Pancreas (tissue), 10 donors: ENCODE results near the gene HELZ. TPM values are rescaled to one million over a fixed set of nuclear protein-coding genes. Genes with fewer than 3 reads are reported as not detected.
"Not testable (repeated sequence)": the region's sequence is repeated elsewhere in the genome, so short reads cannot be mapped to it uniquely, and the experiment has no call there.

Source experiments
- ATAC-seq, 4 donors: fragments of 200-7000 bp; cut with Tn5 transposase; one replicate each; pipeline versions ENCODE4 v1.8.0 to v1.9.1; 2020; ENCODE audit warnings: mild to moderate bottlenecking in 4 of 4, moderate library complexity in 4 of 4
- DNase-seq, 6 donors: peaks; one replicate each; pipeline ENCODE4 v3.0.0-alpha.2; 2020
- FAIRE-seq: peaks from 2 replicates; lab custom pipeline; 2012; peaks lifted over from hg19 to GRCh38; lab: Jason Lieb, UNC
- H3K27ac ChIP-seq, 4 donors: fragments of 200-600 bp; sonication (generic); 1 replicate in 3 of 4; 2 replicates in 1 of 4; pipeline versions ENCODE4 v1.5.0 to v1.8.0; 2020
- H3K27me3 ChIP-seq, 4 donors: fragments of 200-600 bp; one replicate each; pipeline ENCODE4 v1.8.0; 2021
- H3K36me3 ChIP-seq, 3 donors: fragments of 200-600 bp; sonication (generic) in 1 of 3; one replicate each; pipeline versions ENCODE4 v1.5.0 to v1.8.0; 2020 to 2021
- H3K4me1 ChIP-seq, 3 donors: fragments of 200-600 bp; one replicate each; pipeline ENCODE4 v1.8.0; 2021
- H3K4me3 ChIP-seq, 4 donors: fragments of 200-600 bp; sonication (generic) in 2 of 4; one replicate each; pipeline versions ENCODE4 v1.5.0 to v1.8.0; 2020 to 2021
- H3K9me3 ChIP-seq, 4 donors: fragments of 200-600 bp; one replicate each; pipeline ENCODE4 v1.8.0; 2021
- WGBS, 2 donors: extraction: QIAGEN DNeasy Blood & Tissue Kit; methylation state at CpG; one replicate each; pipeline ENCODE4 v1.1.7; 2013; 5-methylcytosine and 5-hydroxymethylcytosine counted together
- intact Hi-C, 3 donors: fragments of 100-400 bp; cut with DNase I; formaldehyde crosslinking; loops; one replicate each; pipeline versions ENCODE4 v1.11.1 to v1.14.2; 2022
- polyA plus RNA-seq, 2 donors: library from polyadenylated mRNA; stranded (reverse); fragments of 200-250 nt; gene quantifications; one replicate each; pipeline ENCODE4 v1.2.3, GENCODE V29; 2013
- total RNA-seq, 6 donors: library from RNA; stranded (reverse); fragmentation: NEBNext Ultra II Directional in 4 of 6; extraction: Animal tissue kit (Norgen Biotek cat#: 25700) in 4 of 6; gene quantifications; one replicate each; pipeline versions ENCODE4 v1.2.1 to v1.2.4, GENCODE V29; 2021 to 2023
- TF ChIP-seq, protein P1 (sequence below), 4 donors: fragments of 200-600 bp; sonication (generic) in 3 of 4; IDR thresholded peaks; one replicate each; pipeline versions ENCODE4 v1.5.0 to v1.8.0; 2021; ENCODE audit warnings: antibody characterized with exemption in 4 of 4
- donor health status: healthy with polysubstance abuse.
- donor health status: DM: no; HTN: no; CAD: no; lungs with moderate emphysema.
- donor health status: DM: no; HTN: no; CAD: no.
- donor health status: control.
- donor health status: control.
- donor health status: Bipolar disorder and iron deficiency.
- donor health status: DM: yes; HTN: yes; CAD: no.
- donor health status: DM: no; HTN: no; CAD: no.
- donor health status: DM: no; HTN: no; CAD: no.
- donor health status: DM: yes; HTN: yes; CAD: no.

The HELZ gene
- total and polyA plus RNA-seq, 8 donors, result 4.1 to 36.6 (median 23.9) TPM

DNA sequence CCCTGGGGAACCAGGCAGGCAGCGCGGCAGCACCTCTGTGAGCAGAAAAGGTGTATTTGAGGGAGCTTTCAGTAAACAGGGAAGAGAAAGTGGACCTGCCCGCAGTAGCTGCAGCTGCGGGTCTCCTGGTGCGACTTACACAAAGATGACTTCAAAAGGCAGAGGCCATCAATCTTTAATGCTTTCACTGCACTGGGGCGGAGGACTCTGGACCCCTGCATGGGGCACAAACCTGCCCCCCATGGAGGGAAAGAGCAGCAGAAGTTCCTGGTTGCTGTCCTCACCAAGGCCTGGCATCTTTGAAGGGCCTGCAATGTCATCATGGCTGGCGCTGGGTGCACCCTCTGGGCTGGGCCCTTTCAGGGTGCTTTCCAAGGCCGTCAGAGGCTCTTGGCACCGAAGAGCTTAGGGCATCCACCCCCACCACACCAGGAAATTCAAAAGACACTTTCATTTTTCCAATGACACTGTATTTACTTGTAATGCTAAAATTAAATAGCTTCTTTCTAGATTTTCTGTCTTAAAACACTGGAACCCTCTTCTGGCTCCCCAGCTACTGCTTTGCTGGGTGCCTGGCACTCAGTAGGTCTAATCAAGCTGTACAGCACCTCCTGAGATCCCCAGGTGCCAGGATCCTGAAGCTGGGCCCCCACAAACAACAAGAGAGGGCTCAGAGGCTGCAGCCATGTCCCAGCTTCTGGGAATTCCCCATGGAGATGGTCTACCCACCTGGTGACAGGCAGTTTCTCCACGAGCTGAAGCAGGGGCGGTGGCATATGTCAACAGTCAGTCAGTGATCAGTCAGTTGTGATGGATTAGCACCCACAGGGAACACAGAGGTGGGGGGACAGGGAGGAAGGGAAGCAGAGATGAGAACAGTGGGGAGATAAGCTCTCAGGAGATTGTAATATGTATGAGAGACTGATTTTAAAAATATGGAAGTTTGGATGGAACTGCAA, 202.8 kb downstream of the HELZ start:
- Histone ChIP-seq H3K9me3 (no peaks in the 10 kb centered on the region), H3K36me3 (no peaks in the 10 kb centered on the region), H3K4me3 (no peak overlapping the region), H3K27me3 (no peaks in the 10 kb centered on the region), H3K27ac (peak overlapping the region in 2 of 4 donors; percentile 57 to 68), H3K4me1 (no peaks in the 10 kb centered on the region)
- DNase-seq (peak in 1 of 6 donors; percentile 18), FAIRE-seq (no peak), ATAC-seq (peak in 3 of 4 donors; percentile 50 to 74 (median 72))
- WGBS, 2 donors, result 56 to 62% methylated on average over 11 of the region's 11 CpGs
- intact Hi-C loops, result no loop called here
- TF ChIP-seq, protein P1, sequence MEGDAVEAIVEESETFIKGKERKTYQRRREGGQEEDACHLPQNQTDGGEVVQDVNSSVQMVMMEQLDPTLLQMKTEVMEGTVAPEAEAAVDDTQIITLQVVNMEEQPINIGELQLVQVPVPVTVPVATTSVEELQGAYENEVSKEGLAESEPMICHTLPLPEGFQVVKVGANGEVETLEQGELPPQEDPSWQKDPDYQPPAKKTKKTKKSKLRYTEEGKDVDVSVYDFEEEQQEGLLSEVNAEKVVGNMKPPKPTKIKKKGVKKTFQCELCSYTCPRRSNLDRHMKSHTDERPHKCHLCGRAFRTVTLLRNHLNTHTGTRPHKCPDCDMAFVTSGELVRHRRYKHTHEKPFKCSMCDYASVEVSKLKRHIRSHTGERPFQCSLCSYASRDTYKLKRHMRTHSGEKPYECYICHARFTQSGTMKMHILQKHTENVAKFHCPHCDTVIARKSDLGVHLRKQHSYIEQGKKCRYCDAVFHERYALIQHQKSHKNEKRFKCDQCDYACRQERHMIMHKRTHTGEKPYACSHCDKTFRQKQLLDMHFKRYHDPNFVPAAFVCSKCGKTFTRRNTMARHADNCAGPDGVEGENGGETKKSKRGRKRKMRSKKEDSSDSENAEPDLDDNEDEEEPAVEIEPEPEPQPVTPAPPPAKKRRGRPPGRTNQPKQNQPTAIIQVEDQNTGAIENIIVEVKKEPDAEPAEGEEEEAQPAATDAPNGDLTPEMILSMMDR (IDR thresholded peaks at IDR 0.05), result no peak

DNA sequence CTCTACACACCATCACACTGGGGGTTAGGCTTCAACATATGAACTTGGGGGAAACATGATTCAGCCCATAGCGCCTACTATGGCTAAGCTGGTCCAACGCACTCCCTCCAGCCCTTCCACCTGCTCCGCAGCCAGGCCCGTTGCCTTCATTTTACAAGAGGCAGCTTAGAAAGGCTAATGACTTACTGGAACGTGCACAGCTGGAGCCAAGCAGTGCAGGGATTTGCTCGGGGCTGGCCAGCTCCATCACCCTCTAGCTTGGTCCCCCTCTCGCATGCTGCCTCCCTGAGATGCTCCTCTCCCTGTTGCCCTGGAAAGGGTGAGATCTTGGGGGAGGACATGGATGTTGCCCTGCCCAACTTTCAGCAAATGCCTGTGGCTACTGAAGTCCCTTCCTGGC, 203.5 kb downstream of the HELZ start:
- no peak for DNase-seq
- Histone ChIP-seq H3K4me1 (no peaks in the 10 kb centered on the region), H3K27ac (peak overlapping the region in 2 of 4 donors; percentile 57 to 68), H3K36me3 (no peaks in the 10 kb centered on the region), H3K4me3 (no peak overlapping the region), H3K9me3 (no peaks in the 10 kb centered on the region), H3K27me3 (no peaks in the 10 kb centered on the region)
- no peak for FAIRE-seq
- WGBS, 2 donors, result 89 to 92% methylated on average over 7 of the region's 7 CpGs
- intact Hi-C loops, result no loop called here
- no peak for ATAC-seq
- TF ChIP-seq, protein P1 (IDR thresholded peaks at IDR 0.05), result no peak

DNA sequence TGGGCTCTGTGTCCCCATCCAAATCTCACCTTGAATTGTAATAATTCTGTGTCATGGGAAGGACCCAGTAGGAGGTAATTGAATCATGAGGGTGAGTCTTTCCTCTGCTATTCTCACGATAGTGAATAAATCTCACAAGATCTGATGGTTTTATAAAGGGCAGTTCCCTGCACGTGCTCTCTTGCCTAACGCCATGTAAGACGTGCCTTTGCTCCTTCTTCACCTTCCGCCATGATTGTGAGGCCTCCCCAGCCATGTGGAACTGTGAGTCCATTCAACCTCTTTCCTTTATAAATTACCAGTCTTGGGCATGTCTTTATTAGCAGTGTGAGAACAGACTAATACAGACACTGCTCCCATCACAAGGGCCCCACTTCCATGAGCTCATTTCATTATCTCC, 203.9 kb downstream of the HELZ start:
- DNase-seq, FAIRE-seq, intact Hi-C loops, H3K27me3 ChIP-seq, H3K27ac ChIP-seq, H3K4me3 ChIP-seq, H3K36me3 ChIP-seq, H3K9me3 ChIP-seq, ATAC-seq, H3K4me1 ChIP-seq: not testable (repeated sequence)
- WGBS, 2 donors, result 94 to 95% methylated on average over 5 of the region's 5 CpGs

DNA sequence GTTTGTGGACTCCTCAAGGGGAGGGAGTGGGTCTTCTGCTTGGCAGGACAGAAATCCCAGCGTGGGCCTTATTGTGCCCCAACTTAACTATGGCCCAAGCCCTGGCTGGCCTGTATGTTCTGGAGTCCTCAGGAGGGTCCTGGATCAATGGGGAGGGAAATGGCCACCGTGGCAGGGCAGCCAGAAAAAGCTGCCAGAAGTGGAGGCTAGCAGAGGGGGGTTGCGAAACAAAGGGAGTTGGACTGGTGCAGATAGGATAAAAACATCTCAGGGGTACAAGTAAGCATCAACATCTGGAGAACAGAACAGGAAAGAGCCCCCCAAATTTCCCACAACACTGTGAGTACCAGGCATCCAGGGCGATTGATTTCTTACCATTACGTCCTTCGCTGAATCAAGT, 204.3 kb downstream of the HELZ start:
- no peaks in the 10 kb centered on the region for H3K27me3 ChIP-seq
- 90 to 95% methylated on average over 6 of the region's 6 CpGs for WGBS, 2 donors
- no peak overlapping the region for H3K4me3 ChIP-seq
- intact Hi-C loops, result no loop called here
- no peak for ATAC-seq
- no peak for DNase-seq
- no peaks in the 10 kb centered on the region for H3K36me3 ChIP-seq
- no peaks in the 10 kb centered on the region for H3K4me1 ChIP-seq
- TF ChIP-seq, protein P1 (IDR thresholded peaks at IDR 0.05), result no peak
- no peak overlapping the region for H3K27ac ChIP-seq
- no peak for FAIRE-seq
- H3K9me3 ChIP-seq, result no peaks in the 10 kb centered on the region

DNA sequence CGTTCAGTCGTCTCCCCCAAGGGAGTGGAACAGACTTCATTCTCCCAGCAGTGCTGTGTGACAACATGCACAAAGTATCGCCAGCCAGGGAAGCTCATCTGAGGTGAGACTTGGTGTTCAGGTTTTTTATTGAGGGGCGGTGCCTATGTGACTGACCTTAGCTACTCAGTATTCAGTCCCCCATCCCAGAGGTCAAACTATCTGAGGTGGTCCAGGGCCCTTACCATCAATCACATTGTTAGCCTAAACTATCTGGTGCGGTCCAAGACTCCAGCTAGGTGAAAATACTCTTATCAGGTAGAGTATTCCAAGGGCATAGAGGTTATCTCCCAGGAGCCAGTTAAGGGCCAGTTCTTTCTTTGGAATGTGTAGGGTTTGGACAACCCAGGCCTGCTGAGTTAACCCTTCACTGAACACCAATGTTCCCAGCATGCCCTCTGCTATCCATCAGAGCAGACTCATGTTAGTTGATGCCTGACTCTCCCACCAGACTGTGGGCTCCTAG, 206.1 kb downstream of the HELZ start:
- no peaks in the 10 kb centered on the region for H3K27me3 ChIP-seq
- no peaks in the 10 kb centered on the region for H3K4me1 ChIP-seq
- TF ChIP-seq, protein P1 (IDR thresholded peaks at IDR 0.05), result no peak
- ATAC-seq (no peak), DNase-seq (no peak), FAIRE-seq (no peak)
- no peaks in the 10 kb centered on the region for H3K9me3 ChIP-seq
- intact Hi-C loops, result no loop called here
- no peak overlapping the region for H3K4me3 ChIP-seq
- WGBS, 2 donors, result 54 to 55% methylated on average over 5 of the region's 5 CpGs
- H3K27ac ChIP-seq, result no peak overlapping the region
- H3K36me3 ChIP-seq, result no peaks in the 10 kb centered on the region
